NB4 (cell line): ENCODE data around the gene DUSP10.

Source experiments
- DNase-seq: peaks from one replicate; pipeline ENCODE4 v3.0.0; 2010; ENCODE audit warnings: low read depth
- H3K4me3 ChIP-seq: one replicate; pipeline ENCODE4 v1.5.1; 2011; ENCODE audit warnings: mild to moderate bottlenecking, low read depth, low read length, moderate library complexity
- CTCF ChIP-seq: IDR thresholded peaks from one replicate; pipeline ENCODE4 v1.5.1; 2012; ENCODE audit warnings: low read depth, low read length
- MAX ChIP-seq: IDR thresholded peaks from 2 replicates; pipeline ENCODE4 v1.6.1; 2011; ENCODE audit warnings: low read depth, low read length
- MYC ChIP-seq: IDR thresholded peaks from 2 replicates; pipeline ENCODE4 v1.6.1; 2011; ENCODE audit warnings: low read depth, low read length
- POLR2A ChIP-seq: IDR thresholded peaks from 2 replicates; pipeline ENCODE4 v1.6.1; 2011; ENCODE audit warnings: mild to moderate bottlenecking; ENCODE audit not compliant: insufficient read length; ENCODE audit errors: extremely low read depth

DUSP10 gene

GRCh38 chr1:221761354-221762002 is 19.6 kb upstream of the DUSP10 start:
- no peak for TF ChIP-seq MAX
- TF ChIP-seq POLR2A = no peak
- TF ChIP-seq CTCF = no peak
- no peak for TF ChIP-seq MYC
- H3K4me3 ChIP-seq = no peak overlapping the region
- no peak for DNase-seq

GRCh38 chr1:221760911-221761310 is 19.0 kb upstream of the DUSP10 start:
- no peak overlapping the region for H3K4me3 ChIP-seq
- DNase-seq = no peak
- TF ChIP-seq CTCF (no peak), MAX (no peak), MYC (no peak), POLR2A (no peak)

- TF ChIP-seq MYC (no peak), CTCF (no peak), POLR2A (no peak), MAX (no peak)
- no peak for DNase-seq
Observed at GRCh38 chr1:221759436-221759835, 17.5 kb upstream of the DUSP10 start.

GRCh38 chr1:221758455-221758854 is 16.6 kb upstream of the DUSP10 start:
- DNase-seq = no peak
- no peak overlapping the region for H3K4me3 ChIP-seq
- TF ChIP-seq MYC (no peak), POLR2A (no peak), CTCF (no peak), MAX (no peak)

More at GRCh38 chr1:221759436-221759835, 17.5 kb upstream of the DUSP10 start:
- H3K4me3 ChIP-seq = no peak overlapping the region

GRCh38 chr1:221756830-221757551 is 15.1 kb upstream of the DUSP10 start:
- DNase-seq = no peak

More at GRCh38 chr1:221756830-221757551, 15.1 kb upstream of the DUSP10 start:
- TF ChIP-seq MAX (no peak), MYC (no peak), POLR2A (no peak), CTCF (no peak)
- H3K4me3 ChIP-seq = no peak overlapping the region
